Measurements from ENCODE around the gene KIRREL3. TPM values are rescaled to one million over a fixed set of nuclear protein-coding genes. Genes with fewer than 3 reads are reported as not detected.

Gene KIRREL3
- total RNA-seq, 2 donors from 2014 or later, result 0.61 to 0.64 TPM

DNA sequence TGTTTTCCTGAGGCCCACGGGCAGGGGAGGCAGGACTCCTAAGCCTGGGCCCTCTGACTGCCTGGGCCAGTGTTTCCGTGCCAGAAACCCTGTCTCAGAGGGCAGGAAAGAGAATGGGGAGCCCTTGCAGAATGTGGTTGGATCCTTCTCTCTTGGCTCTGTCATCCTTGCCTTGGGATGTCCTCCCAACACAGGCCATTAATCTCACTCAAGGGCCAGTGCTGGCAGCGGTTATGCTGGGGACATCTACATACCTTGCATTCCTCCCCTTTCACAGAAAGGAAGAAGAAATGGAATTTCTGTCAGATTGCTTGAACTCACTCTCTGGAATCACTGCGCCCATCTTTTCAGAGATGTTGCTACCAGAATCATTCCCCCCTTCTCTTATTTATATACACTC is 296.9 kb downstream of the KIRREL3 start:
- Histone ChIP-seq H3K9ac (ENCODE audit: low read depth in 2 of 2, low read length in 2 of 2) (no peak overlapping the region), H3K27ac (no peak overlapping the region), H3K27me3 (no peaks in the 10 kb centered on the region), H3K36me3 (no peaks in the 10 kb centered on the region), H3K9me3 (no peaks in the 10 kb centered on the region), H3K4me3 (no peak overlapping the region), H3K4me1 (no peaks in the 10 kb centered on the region)
- intact Hi-C loops (cut with DNase I), result no loop called here
- DNase-seq, result no peak
- no peak for TF ChIP-seq CTCF (IDR thresholded peaks at IDR 0.05)

- no peaks in the 10 kb centered on the region for H3K9me3 ChIP-seq
- H3K9ac ChIP-seq (ENCODE audit: low read depth in 2 of 2, low read length in 2 of 2), result no peak overlapping the region
- intact Hi-C loops (cut with DNase I), result no loop called here
- no peaks in the 10 kb centered on the region for H3K27me3 ChIP-seq
- no peak overlapping the region for H3K4me3 ChIP-seq
- no peaks in the 10 kb centered on the region for H3K36me3 ChIP-seq
- H3K27ac ChIP-seq, result no peak overlapping the region
- no peak for TF ChIP-seq CTCF (IDR thresholded peaks at IDR 0.05)
- DNase-seq, result no peak
- H3K4me1 ChIP-seq, result no peaks in the 10 kb centered on the region
Measured at GRCh38 chr11:126702987-126703386, 297.6 kb downstream of the KIRREL3 start.

DNA sequence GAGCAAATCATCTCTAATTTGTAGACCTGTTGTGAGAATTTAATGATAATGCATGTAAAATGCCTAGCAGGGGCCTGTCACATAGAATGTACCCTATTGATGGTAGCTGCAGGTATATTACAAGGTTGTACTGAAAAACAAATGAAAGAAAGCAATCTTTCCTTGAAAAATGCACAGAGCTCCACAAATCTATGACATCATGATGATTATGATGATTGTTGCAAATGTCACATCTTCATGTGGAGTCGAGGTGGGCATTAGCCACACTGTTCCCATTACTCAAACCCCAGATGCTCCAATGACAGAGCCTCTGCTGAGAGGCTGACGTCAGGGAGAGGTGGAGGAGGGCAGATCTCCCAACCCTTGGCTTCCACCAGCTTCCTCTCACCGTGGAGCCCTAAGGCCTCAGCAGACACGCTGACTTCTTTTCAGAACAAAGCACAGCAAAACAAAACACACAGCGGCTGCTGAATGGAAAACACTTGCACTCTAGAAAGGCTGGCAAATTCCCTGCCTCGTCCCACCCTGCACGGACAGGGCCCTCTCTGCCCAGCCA is 298.3 kb downstream of the KIRREL3 start:
- Histone ChIP-seq H3K9me3 (no peaks in the 10 kb centered on the region), H3K4me3 (no peak overlapping the region), H3K36me3 (no peaks in the 10 kb centered on the region), H3K4me1 (no peaks in the 10 kb centered on the region), H3K9ac (ENCODE audit: low read depth in 2 of 2, low read length in 2 of 2) (no peak overlapping the region), H3K27me3 (no peaks in the 10 kb centered on the region), H3K27ac (no peak overlapping the region)
- DNase-seq, result no peak
- TF ChIP-seq CTCF (IDR thresholded peaks at IDR 0.05), result no peak
- intact Hi-C loops (cut with DNase I), result no loop called here

- Histone ChIP-seq H3K36me3 (no peaks in the 10 kb centered on the region), H3K9ac (ENCODE audit: low read depth in 2 of 2, low read length in 2 of 2) (no peak overlapping the region), H3K27me3 (no peaks in the 10 kb centered on the region), H3K4me1 (no peaks in the 10 kb centered on the region), H3K9me3 (no peaks in the 10 kb centered on the region), H3K4me3 (no peak overlapping the region), H3K27ac (no peak overlapping the region)
- intact Hi-C loops (cut with DNase I), result no loop called here
- DNase-seq, result no peak
- no peak for TF ChIP-seq CTCF (IDR thresholded peaks at IDR 0.05)
Measured at GRCh38 chr11:126701520-126701897, 299.1 kb downstream of the KIRREL3 start.

GRCh38 chr11:126700768-126701519 is 299.6 kb downstream of the KIRREL3 start:
- DNase-seq, result no peak
- Histone ChIP-seq H3K4me1 (no peaks in the 10 kb centered on the region), H3K27me3 (no peaks in the 10 kb centered on the region), H3K36me3 (no peaks in the 10 kb centered on the region), H3K9ac (ENCODE audit: low read depth in 2 of 2, low read length in 2 of 2) (no peak overlapping the region), H3K27ac (no peak overlapping the region), H3K9me3 (no peaks in the 10 kb centered on the region), H3K4me3 (no peak overlapping the region)
- intact Hi-C loops (cut with DNase I), result no loop called here
- no peak for TF ChIP-seq CTCF (IDR thresholded peaks at IDR 0.05)
